GM21825 (cell line): ENCODE data around the gene CPAMD8.

Source experiments
- ATAC-seq: cut with Tn5 transposase; IDR thresholded peaks from one replicate; pipeline ENCODE4 v1.9.1; 2021; ENCODE audit warnings: mild to moderate bottlenecking, moderate library complexity; ENCODE audit not compliant: unreplicated experiment

Gene CPAMD8

DNA sequence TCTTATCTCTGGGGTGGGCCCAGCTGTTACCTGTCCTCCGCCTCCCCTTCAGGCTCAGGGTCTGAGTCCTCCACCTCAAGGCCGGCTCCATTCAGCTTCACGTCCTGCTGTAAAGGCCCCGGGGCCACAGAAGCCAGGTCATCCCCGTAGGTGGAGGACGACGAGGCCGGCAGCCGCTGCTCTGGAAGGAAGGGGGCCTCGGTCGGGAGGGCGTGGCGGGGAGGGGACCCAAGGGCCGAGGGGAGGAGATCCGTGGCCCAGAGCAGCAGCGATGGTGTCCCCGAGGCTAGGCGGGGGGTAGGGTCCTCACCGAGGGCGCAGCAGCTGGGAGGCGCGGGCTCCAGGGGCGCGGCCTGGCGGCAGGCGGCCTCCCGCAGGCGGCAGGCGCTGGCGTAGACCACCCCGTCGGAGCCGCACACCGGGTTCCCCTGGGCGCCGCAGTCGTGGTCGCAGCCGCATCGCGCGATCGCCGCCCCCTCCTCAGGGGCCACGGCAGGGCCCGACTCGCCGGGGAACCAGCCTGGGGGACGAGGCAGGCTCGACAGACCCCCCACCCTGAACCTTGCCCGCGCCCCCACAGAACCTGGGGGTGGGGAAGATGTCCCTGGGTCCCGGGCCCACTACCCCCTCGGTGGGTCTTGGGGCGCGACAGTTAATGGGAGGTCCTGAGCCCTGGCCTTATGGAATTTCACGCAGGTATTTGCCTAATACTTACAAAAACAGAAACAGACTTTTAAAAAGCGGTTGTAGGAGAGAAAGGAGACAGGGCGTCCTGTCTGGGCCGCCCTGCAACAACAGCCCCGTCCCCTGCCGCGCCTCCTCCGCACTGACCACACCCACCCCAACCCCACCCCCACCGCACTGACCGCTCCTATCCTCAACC, 130.2 kb downstream of the CPAMD8 start:
- peak; percentile 22 for ATAC-seq

DNA sequence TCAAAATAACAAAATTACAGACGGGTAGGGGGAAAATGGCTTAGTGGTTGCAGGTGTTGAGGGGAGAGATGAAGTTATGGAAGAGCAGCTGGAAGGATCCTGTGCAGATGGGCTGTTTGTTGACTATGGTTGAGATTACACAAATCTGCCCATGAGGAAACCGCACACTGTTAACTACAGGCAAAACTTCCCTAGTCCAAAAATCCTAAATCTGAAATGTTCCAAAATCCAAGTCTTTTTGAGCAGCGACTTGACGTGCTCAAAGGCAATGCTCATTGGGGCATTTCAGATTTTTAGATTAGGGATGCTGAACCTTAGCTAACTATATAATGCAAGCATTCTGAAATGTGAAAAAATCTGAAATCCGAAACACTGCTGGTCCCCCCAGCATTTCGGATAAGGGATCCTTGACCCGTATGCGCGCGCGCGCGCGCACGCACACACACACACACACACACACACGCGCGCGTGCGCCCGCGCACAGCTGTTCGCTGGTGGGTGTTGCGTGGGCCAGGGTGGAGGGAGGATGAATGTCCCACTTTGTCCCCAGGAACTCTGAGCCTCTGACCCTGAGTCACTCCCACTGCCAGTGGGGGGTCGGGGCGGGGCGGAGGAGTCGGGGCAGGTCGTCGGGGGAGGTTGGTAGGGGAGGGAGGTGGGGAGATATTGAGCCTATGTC, 131.0 kb downstream of the CPAMD8 start:
- ATAC-seq: no peak

DNA sequence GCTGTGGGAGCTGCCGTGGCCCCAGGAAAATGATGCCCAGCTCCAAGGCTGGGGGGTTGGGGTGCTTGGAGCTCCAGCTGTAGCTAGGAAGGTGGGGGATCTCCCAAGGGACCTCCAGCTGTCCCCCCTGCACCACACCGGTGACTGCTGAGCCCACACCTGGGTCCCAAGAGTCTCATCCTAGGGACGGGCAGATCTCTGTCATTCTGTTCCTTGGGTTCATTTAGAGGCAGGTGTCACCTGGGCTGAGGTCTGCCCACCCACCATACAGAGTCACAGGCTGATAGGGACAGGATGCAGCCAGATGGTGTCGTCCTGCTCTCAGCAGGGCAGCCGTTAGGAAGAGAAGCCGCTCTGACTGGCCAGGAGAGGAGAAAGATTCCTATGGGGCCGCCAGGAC, 132.5 kb downstream of the CPAMD8 start:
- ATAC-seq: no peak

- ATAC-seq: no peak
Measured at GRCh38 chr19:16893686-16893989, 133.0 kb downstream of the CPAMD8 start.

GRCh38 chr19:16892868-16893685, 133.5 kb downstream of the CPAMD8 start:
- ATAC-seq: no peak

- ATAC-seq: no peak
Measured at GRCh38 chr19:16892436-16892835, 134.2 kb downstream of the CPAMD8 start.

- no peak for ATAC-seq
Measured at GRCh38 chr19:16891696-16892382, 134.8 kb downstream of the CPAMD8 start.

GRCh38 chr19:16890461-16891184, 136.0 kb downstream of the CPAMD8 start:
- no peak for ATAC-seq

- ATAC-seq: no peak
Measured at GRCh38 chr19:16889883-16890460, 136.6 kb downstream of the CPAMD8 start.

DNA sequence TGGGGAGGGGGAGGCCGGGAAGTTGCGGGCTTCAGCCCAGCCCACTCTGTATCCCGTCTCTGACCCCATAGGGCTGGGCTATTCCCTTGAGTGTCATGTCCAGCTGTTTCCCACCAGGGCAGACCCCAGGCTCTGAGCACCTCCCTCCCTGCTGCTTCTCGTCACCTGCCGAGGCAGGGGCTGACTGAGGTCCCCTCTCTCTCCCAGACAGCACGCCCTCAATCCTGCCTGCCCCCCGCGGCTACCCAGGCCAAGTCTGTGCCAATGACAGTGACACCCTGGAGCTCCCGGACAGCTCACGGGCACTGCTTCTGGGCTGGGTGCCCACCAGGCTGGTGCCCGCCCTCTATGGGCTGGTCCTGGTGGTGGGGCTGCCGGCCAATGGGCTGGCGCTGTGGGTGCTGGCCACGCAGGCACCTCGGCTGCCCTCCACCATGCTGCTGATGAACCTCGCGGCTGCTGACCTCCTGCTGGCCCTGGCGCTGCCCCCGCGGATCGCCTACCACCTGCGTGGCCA, 137.2 kb downstream of the CPAMD8 start:
- ATAC-seq: no peak

GRCh38 chr19:16888629-16889365, 137.8 kb downstream of the CPAMD8 start, which contains the start of gene F2RL3:
Gene F2RL3, plus strand, starts transcription at chr19:16888999. Its CDS starts 191 bp downstream, at chr19:16889190.
- peak; percentile 45 for ATAC-seq

DNA sequence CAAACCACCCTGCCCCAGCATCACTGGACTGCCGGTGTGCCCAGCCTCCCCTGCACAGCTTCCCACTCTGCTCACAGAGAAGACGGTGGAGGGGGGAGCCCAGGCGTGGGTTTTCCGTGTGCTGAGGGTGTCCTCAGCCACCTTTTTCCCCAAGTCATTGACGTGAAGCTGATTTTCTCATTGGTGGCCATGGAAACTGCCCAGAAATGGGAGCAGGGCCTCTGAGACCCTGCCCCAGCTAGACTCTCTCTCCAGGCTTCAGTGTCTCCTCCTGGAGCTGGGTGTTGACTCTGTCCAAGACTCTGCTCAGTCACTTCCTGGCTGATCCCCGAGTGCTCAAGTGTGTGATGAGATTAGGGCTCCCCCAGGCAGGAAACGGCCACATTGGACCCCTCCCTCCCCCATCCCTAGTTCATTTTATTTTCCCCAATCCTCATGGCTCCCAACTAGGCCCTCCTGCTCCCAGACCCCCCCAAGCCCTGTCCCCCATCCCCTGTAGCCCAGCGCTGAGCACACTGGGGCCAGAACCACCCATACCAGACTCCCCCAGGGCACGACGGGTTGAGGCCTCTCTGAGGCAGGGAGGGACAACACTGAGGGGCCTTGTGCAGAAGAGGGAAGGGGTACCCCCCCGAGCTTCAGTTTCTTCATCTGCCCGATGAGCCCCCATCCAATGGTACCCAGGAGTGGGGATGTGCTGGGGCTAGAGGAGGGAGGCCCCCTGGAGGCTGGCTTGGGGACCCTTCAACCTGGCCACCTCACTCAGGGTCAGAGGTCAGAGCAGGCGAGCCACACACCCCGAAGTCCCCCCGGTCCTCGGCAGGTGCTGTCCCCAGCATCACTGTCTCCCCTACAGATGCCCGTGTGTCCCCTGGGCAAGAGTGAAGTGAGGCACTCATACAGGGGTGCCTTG, 139.0 kb downstream of the CPAMD8 start:
- no peak for ATAC-seq

DNA sequence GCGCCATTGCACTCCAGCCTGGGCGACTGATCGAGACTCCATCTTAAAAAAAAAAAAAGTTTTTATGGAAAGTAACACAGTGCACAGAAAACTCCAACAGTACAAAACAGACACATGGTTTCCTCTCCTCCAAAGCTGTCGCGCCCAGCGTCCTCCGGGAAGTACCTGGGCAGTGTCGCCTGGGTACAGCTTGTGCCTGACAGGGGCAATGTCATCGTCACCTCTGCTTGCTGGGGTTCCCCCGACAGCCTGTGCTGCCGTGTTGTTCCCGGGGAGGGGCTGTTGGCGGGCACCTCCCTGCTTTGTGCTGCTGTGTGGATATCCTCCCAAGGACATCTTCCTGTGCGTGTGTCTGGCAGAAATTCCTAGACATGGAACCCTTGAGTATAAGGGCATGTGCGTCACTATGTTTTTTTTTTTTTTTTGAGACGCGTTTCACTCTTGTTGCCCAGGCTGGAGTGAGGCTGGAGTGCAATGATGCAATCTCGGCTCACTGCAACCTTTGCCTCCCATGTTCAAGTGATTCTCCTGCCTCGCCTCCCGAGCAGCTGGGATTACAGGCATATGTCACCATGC, 140.2 kb downstream of the CPAMD8 start:
- ATAC-seq: no peak

DNA sequence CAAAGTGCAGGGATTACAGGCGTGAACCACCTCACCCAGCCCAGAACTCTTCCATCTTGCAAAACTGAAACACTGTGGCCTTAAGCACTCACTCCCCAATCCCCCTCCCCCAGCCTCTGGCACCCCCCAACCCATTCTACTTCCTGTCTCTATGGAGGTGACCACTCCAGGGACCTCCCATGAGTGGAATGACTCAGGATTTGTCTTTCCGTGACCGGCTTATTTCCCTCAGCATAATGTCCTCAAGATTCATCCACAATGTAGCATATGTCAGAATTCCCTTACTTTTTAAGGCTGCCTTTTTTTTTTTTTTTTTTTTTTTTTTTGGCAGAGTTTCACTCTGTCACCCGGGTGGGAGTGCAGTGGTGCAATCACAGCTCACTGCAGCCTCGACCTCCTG, 141.4 kb downstream of the CPAMD8 start:
- no peak for ATAC-seq

DNA sequence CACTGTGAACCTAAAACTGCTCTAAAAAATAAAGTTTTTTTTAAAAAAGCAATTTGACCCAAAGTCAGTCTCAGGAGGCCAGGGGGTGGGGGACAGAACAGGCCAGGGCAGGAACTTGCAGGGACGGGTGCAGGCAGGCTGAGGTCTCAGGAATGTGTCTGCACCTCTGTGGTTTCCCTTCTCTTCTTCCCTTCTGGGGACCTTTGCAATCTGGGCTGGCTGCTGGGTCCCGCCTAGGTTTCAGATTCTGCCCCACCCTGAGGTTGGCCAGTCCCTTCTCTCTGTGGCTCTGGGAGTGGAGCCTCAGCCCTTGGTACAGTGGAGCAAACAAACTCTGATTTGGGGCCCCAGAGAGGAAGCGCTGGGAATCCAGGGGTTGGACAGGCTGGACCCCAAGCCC, 143.1 kb downstream of the CPAMD8 start:
- no peak for ATAC-seq

GRCh38 chr19:16882146-16882545, 144.5 kb downstream of the CPAMD8 start:
- no peak for ATAC-seq

GRCh38 chr19:16880884-16881554, 145.6 kb downstream of the CPAMD8 start:
- ATAC-seq: no peak
